DMS114 treated with DMSO at 0.1 percent for 48 hours (cell line): ENCODE results near the gene PAXX.
"Not testable (repeated sequence)": the region's sequence is repeated elsewhere in the genome, so short reads cannot be mapped to it uniquely, and the experiment has no call there.

Experiments
- DNase-seq: peaks from one replicate; lab custom pipeline; 2025; ENCODE audit not compliant: unreplicated experiment; lab: John Stamatoyannopoulos, UW

PAXX gene

GRCh38 chr9:137000177-137000930, 8.1 kb downstream of the PAXX start:
- no peak for DNase-seq

DNA sequence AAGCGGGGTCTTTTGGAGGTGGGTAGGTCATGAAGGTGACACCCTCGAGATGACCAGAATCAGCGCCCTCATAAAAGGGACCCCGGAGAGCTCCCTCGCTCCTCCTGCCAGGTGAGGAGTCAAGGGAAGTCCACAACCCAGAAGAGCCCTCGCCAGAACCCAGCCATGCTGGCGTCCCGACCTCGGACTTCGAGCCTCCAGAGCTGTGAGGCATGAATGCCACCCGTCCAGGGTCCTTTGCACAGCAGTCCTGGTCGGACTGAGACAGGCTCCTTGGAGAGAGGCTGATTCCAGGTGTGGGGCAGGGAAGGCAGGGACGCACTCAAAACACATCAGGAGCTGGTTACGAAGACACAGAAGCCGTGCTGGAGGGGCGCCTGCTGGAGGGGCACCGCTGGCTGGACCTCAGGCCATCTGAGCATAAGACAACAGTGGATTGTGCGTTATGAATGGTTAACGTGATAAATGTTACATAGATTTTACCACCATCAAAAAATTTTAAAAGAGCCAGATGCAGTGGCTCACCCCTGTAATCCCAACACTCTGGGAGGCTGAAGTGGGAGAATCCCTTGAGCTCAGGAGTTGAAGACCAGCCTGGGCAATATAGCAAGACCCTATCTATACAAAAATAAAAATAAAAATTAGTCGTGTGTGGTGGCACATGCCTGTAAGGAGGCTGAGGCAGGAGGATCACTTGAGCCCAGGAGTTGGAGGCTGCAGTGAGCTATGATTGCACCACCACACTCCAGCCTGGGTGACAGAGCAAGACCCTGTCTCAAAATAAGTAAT, 9.8 kb downstream of the PAXX start:
- DNase-seq, result no peak

GRCh38 chr9:137002646-137003041, 10.4 kb downstream of the PAXX start:
- DNase-seq, result no peak

- DNase-seq, result not testable (repeated sequence)
These were observed 12.1 kb downstream of the PAXX start for GRCh38 chr9:137004285-137004684.

DNA sequence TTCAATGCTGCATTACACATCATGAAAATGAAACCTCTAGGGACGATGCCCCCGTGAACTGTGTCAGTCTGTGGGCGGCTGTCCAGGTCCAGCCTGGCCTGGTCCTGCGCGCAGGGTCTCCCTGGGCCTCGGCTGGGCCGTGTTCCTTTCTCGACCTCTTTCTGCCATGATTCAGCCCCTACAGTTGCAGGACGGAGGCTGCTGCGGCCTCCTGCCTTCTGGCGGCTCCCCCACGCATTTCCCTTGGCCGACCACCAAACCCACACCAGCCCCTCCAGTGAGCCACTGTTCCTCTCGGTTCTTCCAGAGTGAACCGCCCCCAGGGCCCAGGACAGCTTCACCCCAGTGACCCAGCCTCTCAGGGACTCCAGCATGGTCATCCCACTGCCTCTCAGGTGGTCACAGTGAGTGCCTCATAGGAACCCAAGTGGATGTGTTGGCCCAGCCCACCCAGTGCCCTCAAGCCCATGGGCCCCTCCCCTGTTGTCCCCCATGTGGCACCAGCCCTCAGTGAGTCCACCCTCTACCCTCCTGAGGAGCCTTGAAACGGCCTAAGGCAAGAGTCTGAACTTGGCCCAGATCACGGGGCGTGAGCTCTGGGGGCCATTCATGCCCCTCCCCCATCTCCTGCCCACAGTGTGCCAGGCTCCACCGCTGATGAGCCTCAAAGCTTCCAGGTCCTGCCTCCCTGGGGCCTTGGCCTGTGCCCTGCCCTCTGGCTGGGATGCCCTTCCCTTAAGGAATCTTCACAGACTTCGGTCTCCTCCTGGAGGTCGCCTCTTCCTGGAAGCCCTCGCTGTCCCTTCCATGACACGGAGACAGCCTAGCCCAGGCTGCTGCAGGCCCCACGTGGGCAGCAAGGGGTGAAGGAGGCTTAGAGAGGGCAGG, 14.1 kb downstream of the PAXX start:
- DNase-seq, result no peak

- DNase-seq, result no peak
These were observed 15.0 kb downstream of the PAXX start for GRCh38 chr9:137007108-137007815.

- no peak for DNase-seq
These were observed 15.6 kb downstream of the PAXX start for GRCh38 chr9:137007816-137008270.

DNA sequence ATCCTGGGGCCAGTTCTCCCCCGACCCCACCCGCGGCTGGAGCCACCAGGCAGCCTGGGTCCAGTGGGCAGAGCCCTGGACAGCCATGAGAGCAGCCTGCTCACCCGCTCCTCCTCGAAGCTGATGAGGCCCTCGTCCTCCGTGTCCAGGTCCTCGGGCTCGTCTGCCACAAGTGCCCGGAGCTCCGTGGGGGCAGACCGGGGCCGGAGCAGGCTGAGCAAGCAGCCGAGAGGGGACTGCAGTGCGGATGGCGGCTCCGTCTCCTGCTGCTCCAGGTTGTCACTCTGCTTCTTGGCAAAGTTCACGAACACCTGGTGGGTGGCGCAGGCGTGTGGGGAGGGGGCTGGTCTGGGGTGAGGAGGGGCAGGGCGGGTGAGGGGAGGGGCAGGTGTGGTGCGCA, 16.1 kb downstream of the PAXX start:
- DNase-seq, result no peak

GRCh38 chr9:137009217-137009616, 17.0 kb downstream of the PAXX start:
- DNase-seq, result no peak

- DNase-seq, result no peak
These were observed 17.9 kb downstream of the PAXX start for GRCh38 chr9:137009938-137010732.

DNA sequence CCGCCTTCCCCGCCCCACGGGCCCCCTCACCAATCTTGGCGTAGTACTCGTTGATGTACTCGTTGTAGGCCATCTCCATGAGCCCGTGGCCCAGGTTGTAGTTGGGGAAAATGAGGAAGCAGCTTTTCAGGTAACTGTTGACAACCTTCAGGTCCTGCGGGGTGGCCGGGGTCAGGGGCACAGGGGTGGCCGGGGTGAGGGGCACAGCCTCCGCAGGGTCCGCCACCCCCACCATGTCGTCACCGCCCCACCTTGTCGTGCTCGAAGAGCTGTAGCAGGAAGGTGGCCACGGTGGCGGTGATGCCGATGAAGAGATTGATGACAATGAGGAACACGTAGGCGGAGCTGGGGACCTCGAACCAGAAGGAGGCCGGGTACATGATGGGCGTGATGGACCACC, 18.9 kb downstream of the PAXX start:
- DNase-seq, result no peak

DNA sequence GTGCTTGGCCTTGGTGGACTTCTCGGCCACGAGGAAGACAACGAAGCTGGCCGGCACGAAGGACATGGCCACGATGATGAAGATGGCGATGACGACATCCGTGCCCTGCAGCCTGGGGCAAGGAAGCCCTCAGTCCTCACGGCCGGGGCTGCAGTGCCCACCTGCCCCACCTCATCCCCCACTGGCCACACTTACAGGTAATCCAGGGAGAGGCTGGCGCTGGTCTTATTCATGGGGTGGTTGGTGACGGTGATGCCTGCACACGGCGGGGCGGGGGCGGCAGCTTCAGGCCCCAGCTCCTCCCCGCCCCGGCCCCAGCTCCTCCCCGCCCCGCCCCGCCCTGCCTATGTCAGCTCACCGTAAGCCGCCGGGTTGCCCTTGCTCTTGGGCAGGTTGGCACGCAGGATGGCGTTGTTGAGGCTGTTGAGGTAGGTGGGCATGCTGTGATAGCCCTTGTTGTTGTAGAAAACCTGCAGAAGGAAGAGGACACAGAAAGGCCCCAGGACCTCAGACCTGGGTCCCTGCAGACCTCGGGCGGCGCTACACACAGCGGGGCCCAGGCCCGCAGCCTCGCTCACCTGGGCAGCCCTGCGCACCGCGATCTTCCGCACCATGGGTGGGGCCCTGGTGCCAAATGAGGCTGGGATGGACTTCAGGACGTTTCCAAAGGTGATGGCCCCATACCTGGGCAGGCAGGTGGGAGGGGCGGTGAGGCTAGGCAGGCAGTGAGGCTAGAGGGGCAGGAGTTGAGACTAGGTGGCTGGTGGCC, 19.9 kb downstream of the PAXX start:
- no peak for DNase-seq

- no peak for DNase-seq
These were observed 20.7 kb downstream of the PAXX start for GRCh38 chr9:137012694-137013570.

DNA sequence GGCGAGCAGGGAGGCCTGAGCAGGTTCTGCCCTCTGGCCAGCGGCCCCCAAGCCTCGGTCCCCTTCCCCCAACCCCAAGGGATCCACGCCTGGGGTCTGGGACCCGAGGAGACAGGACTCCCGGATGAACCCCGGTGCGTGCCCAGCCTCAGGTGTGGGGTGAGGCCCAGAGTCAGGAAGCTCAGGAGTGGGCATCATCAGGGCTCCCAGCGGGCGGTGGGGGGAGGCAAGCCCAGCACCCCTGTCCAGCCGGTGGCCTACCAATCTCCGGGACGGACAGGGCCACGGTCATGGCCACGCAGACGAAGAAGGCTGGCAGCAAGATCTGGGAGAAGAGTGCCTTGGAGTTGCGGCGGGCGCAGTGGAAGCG, 21.3 kb downstream of the PAXX start:
- DNase-seq, result no peak

DNA sequence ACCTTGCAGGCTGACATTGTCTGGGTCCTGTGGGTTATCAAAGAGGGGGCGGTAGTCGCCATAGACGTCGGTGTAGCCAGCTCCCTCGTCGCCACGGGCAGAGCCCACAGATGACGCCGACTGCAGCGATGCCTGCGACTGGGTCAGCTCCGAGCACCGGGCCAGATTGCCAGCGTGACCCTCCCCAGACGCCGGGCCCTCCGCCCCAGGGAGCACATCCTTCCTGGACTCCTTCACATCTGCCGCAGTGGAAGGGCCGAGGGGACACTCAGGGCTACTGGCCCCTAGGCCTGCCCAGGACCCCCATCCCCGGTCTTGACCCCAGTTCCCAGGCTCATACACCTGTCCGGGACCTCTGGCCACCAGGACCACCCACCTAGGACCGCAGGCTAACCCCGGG, 21.9 kb downstream of the PAXX start:
- DNase-seq, result no peak

DNA sequence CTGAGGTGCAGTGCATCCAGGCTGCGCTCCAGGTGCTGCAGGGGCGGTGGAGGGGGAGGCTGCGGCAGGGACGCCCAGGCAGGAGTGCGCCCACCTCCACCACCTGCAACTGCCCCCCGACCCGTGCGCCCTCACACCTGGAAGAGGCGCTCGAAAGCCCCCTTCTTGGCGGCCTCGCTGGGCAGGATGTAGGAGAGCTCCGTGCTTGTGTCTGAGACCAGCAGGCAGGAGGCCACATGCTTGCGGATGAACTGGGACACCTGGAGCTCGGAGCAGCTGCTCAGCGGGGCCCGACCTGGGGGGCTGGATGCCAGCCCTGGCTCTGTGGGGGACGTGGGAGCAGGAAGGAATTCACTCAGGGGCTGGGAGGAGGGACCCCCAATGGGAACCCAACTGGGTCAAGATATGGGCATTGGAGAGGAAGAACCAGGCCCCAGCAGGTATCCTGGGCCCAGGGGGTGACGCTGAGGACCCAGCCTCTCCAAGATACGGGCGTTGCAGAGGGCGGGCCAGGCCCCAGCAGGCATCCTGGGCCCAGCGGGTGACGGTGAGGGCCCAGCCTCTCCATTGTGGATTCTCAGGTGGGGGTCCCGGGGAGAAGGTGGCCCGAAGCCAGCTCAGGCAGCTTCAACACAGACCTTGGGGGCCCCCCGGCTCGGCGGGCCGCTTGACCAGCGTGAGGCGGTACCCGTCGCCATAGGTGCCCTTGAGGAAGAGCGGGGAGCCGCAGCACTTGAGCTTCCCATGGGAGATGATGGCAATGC, 22.7 kb downstream of the PAXX start:
- DNase-seq, result no peak

DNA sequence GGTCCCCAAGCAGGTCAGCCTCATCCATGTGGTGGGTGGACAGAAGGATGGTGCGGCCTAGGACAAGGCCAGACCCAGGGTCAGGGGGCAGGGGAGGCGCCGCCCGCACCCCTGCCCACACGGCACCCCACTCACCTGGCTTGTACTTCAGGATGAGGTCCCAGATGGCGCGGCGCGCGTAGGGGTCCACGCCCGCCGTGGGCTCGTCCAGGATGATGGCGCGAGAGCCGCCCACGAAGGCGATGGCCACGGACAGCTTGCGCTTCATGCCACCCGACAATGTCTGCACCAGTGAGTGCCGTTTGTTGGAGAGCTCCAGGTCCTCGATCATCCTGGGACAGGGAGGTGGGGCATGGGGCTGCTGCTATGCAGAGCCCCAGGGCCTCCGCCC, 23.3 kb downstream of the PAXX start:
- DNase-seq, result no peak

GRCh38 chr9:137015976-137016375, 23.8 kb downstream of the PAXX start:
- no peak for DNase-seq
